ENCODE measurements around the gene LMTK3. TPM values are rescaled to one million over a fixed set of nuclear protein-coding genes. Genes with fewer than 3 reads are reported as not detected.

LMTK3 gene
- total and polyA plus RNA-seq, 8 donors = 0.45 to 23.5 (median 1.4) TPM; not detected in 1

GRCh38 chr19:48558018-48558684, 46.5 kb upstream of the LMTK3 start:
- Histone ChIP-seq H3K27me3 (peaks cover 0 to 27% (median 0%) of the 10 kb centered on the region in 3 donors), H3K9me3 (no peaks in the 10 kb centered on the region), H3K4me3 (peak overlapping the region in 1 of 4 donors; percentile 6), H3K27ac (peak overlapping the region in 1 of 5 donors; percentile 19), H3K4me1 (peaks cover 5 to 30% (median 18%) of the 10 kb centered on the region in 4 donors), H3K36me3 (no peaks in the 10 kb centered on the region)
- DNase-seq = peak; percentile 80 to 90
- 10 to 23% (median 11%) methylated on average over 18 to 27 of the region's 27 CpGs for WGBS, 5 donors
- intact Hi-C loops (cut with DNase I; ENCODE audit: low total_unique reads) = no loop called here
- TF ChIP-seq CTCF (IDR thresholded peaks at IDR 0.05) = no peak
- no peak for TF ChIP-seq POLR2A (IDR thresholded peaks at IDR 0.05)
- TF ChIP-seq POLR2AphosphoS5 (IDR thresholded peaks at IDR 0.05) = peak in 1 of 3 donors; percentile 32
- no peak for TF ChIP-seq EP300 (IDR thresholded peaks at IDR 0.05)

GRCh38 chr19:48556825-48557224, 45.2 kb upstream of the LMTK3 start:
- intact Hi-C loops (cut with DNase I; ENCODE audit: low total_unique reads) = no loop called here
- no peak overlapping the region for H3K4me3 ChIP-seq
- peaks cover 0 to 34% (median 0%) of the 10 kb centered on the region in 3 donors for H3K27me3 ChIP-seq
- no peaks in the 10 kb centered on the region for H3K9me3 ChIP-seq
- DNase-seq = no peak
- no peak for TF ChIP-seq POLR2AphosphoS5 (IDR thresholded peaks at IDR 0.05)
- TF ChIP-seq POLR2A (IDR thresholded peaks at IDR 0.05) = no peak
- no peak overlapping the region for H3K27ac ChIP-seq
- peaks cover 5 to 35% (median 20%) of the 10 kb centered on the region in 4 donors for H3K4me1 ChIP-seq
- WGBS, 5 donors = 87 to 94% (median 93%) methylated on average over 5 of the region's 5 CpGs
- H3K36me3 ChIP-seq = no peaks in the 10 kb centered on the region

GRCh38 chr19:48556163-48556562, 44.5 kb upstream of the LMTK3 start:
- H3K27ac ChIP-seq = no peak overlapping the region
- no peaks in the 10 kb centered on the region for H3K9me3 ChIP-seq
- H3K4me1 ChIP-seq = peaks cover 5 to 41% (median 25%) of the 10 kb centered on the region in 4 donors
- H3K27me3 ChIP-seq = peaks cover 0 to 36% (median 0%) of the 10 kb centered on the region in 3 donors
- H3K4me3 ChIP-seq = no peak overlapping the region
- DNase-seq = peak in 1 of 2 donors; percentile 45
- no peaks in the 10 kb centered on the region for H3K36me3 ChIP-seq
- no peak for TF ChIP-seq POLR2AphosphoS5 (IDR thresholded peaks at IDR 0.05)
- TF ChIP-seq POLR2A (IDR thresholded peaks at IDR 0.05) = no peak
- TF ChIP-seq EP300 (IDR thresholded peaks at IDR 0.05) = no peak
- no peak for TF ChIP-seq CTCF (IDR thresholded peaks at IDR 0.05)
- intact Hi-C loops (cut with DNase I; ENCODE audit: low total_unique reads) = no loop called here
- WGBS, 5 donors = 56 to 73% (median 67%) methylated on average over 11 of the region's 11 CpGs

GRCh38 chr19:48554385-48555091, 42.9 kb upstream of the LMTK3 start:
- no peaks in the 10 kb centered on the region for H3K36me3 ChIP-seq
- H3K4me1 ChIP-seq = peaks cover 5 to 41% (median 25%) of the 10 kb centered on the region in 4 donors
- peaks cover 0 to 48% (median 0%) of the 10 kb centered on the region in 3 donors for H3K27me3 ChIP-seq
- intact Hi-C loops (cut with DNase I; ENCODE audit: low total_unique reads) = no loop called here
- TF ChIP-seq CTCF (IDR thresholded peaks at IDR 0.05) (no peak), POLR2AphosphoS5 (IDR thresholded peaks at IDR 0.05) (no peak), EP300 (IDR thresholded peaks at IDR 0.05) (no peak), POLR2A (IDR thresholded peaks at IDR 0.05) (no peak)
- no peaks in the 10 kb centered on the region for H3K9me3 ChIP-seq
- peak in 1 of 2 donors; percentile 70 for DNase-seq
- H3K4me3 ChIP-seq = no peak overlapping the region
- 63 to 77% (median 68%) methylated on average over 14 to 16 of the region's 16 CpGs for WGBS, 5 donors
- H3K27ac ChIP-seq = no peak overlapping the region
